ENCODE data around the gene CRB1.

Gene CRB1

GRCh38 chr1:197285526-197286205 lies 17.6 kb downstream of the CRB1 start:
- TF ChIP-seq ZSCAN18 (tag by site-specific recombination; IDR thresholded peaks at IDR 0.05) (no peak), ZNF473 (tag by site-specific recombination; IDR thresholded peaks at IDR 0.05) (no peak), ZNF112 (tag by site-specific recombination; IDR thresholded peaks at IDR 0.05) (no peak), PRDM2 (tag by site-specific recombination; IDR thresholded peaks at IDR 0.05; ENCODE audit: borderline replicate concordance) (no peak), ZNF837 (tag by site-specific recombination; IDR thresholded peaks at IDR 0.05) (no peak), ZNF354C (tag by site-specific recombination; IDR thresholded peaks at IDR 0.05; ENCODE audit: borderline replicate concordance, low read depth) (no peak), PATZ1 (tag by site-specific recombination; IDR thresholded peaks at IDR 0.05) (no peak), KLF7 (tag by site-specific recombination; IDR thresholded peaks at IDR 0.05; ENCODE audit: borderline replicate concordance) (no peak)
- ChIA-PET CTCF (interaction anchor here (0.7 kb wide), 1 partner anchor 164 kb away, joined by 3 read pairs; no protein-coding TSS in a partner anchor), POLR2A (no interaction called here)
- no peak overlapping the region for H3K27ac ChIP-seq (ENCODE audit: extremely low read depth, low read depth, low read length)
- H3K36me3 ChIP-seq (ENCODE audit: control insufficient read depth in 2 of 2, insufficient read depth in 1 of 2, low read length in 2 of 2), result no peaks in the 10 kb centered on the region
- no peak overlapping the region for H3K4me3 ChIP-seq (ENCODE audit: low read depth, low read length)
- H3K4me1 ChIP-seq (ENCODE audit: control insufficient read depth, insufficient read depth, low read length), result no peaks in the 10 kb centered on the region
- H3K9me3 ChIP-seq (ENCODE audit: control insufficient read depth, insufficient read depth, low read depth, low read length), result no peaks in the 10 kb centered on the region

DNA sequence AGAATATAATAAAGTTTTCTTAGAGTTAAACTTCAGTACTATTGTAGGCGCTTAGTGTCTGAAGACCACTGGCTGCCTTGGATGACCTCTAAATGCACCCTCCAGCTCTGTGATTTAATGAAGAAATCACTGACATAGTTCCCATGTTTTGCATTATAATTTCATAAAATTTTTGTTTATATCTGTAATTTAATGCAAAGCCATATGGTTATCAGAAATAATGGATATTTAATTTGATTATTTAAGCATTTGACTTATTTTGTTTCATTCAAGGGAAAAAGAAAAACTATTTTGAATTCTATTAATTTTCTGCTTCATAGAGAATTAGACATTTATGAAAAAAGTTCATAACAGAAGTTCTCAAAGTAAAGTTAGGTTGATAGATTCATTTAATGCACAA lies 18.6 kb downstream of the CRB1 start:
- Histone ChIP-seq H3K27ac (ENCODE audit: extremely low read depth, low read depth, low read length) (no peak overlapping the region), H3K4me1 (ENCODE audit: control insufficient read depth, insufficient read depth, low read length) (no peaks in the 10 kb centered on the region), H3K4me3 (ENCODE audit: low read depth, low read length) (no peak overlapping the region), H3K9me3 (ENCODE audit: control insufficient read depth, insufficient read depth, low read depth, low read length) (no peaks in the 10 kb centered on the region), H3K36me3 (ENCODE audit: control insufficient read depth in 2 of 2, insufficient read depth in 1 of 2, low read length in 2 of 2) (no peaks in the 10 kb centered on the region)
- ChIA-PET POLR2A (no interaction called here), CTCF (no interaction called here)
- TF ChIP-seq ZFP3 (tag by site-specific recombination; IDR thresholded peaks at IDR 0.05; ENCODE audit: low read depth), result no peak
- TF ChIP-seq, protein P1, sequence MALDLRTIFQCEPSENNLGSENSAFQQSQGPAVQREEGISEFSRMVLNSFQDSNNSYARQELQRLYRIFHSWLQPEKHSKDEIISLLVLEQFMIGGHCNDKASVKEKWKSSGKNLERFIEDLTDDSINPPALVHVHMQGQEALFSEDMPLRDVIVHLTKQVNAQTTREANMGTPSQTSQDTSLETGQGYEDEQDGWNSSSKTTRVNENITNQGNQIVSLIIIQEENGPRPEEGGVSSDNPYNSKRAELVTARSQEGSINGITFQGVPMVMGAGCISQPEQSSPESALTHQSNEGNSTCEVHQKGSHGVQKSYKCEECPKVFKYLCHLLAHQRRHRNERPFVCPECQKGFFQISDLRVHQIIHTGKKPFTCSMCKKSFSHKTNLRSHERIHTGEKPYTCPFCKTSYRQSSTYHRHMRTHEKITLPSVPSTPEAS (tag by site-specific recombination; IDR thresholded peaks at IDR 0.05), result no peak
- TF ChIP-seq, protein P2, sequence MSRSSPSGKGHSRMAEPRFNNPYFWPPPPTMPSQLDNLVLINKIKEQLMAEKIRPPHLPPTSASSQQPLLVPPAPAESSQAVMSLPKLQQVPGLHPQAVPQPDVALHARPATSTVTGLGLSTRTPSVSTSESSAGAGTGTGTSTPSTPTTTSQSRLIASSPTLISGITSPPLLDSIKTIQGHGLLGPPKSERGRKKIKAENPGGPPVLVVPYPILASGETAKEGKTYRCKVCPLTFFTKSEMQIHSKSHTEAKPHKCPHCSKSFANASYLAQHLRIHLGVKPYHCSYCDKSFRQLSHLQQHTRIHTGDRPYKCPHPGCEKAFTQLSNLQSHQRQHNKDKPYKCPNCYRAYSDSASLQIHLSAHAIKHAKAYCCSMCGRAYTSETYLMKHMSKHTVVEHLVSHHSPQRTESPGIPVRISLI (tag by site-specific recombination; IDR thresholded peaks at IDR 0.05), result no peak
- no peak for TF ChIP-seq ZNF324 (tag by site-specific recombination; IDR thresholded peaks at IDR 0.05)
- no peak for TF ChIP-seq ZNF48 (tag by site-specific recombination; IDR thresholded peaks at IDR 0.05)
- TF ChIP-seq, protein P3, sequence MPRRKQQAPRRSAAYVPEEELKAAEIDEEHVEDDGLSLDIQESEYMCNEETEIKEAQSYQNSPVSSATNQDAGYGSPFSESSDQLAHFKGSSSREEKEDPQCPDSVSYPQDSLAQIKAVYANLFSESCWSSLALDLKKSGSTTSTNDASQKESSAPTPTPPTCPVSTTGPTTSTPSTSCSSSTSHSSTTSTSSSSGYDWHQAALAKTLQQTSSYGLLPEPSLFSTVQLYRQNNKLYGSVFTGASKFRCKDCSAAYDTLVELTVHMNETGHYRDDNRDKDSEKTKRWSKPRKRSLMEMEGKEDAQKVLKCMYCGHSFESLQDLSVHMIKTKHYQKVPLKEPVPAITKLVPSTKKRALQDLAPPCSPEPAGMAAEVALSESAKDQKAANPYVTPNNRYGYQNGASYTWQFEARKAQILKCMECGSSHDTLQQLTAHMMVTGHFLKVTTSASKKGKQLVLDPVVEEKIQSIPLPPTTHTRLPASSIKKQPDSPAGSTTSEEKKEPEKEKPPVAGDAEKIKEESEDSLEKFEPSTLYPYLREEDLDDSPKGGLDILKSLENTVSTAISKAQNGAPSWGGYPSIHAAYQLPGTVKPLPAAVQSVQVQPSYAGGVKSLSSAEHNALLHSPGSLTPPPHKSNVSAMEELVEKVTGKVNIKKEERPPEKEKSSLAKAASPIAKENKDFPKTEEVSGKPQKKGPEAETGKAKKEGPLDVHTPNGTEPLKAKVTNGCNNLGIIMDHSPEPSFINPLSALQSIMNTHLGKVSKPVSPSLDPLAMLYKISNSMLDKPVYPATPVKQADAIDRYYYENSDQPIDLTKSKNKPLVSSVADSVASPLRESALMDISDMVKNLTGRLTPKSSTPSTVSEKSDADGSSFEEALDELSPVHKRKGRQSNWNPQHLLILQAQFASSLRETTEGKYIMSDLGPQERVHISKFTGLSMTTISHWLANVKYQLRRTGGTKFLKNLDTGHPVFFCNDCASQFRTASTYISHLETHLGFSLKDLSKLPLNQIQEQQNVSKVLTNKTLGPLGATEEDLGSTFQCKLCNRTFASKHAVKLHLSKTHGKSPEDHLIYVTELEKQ (tag by site-specific recombination; IDR thresholded peaks at IDR 0.05; ENCODE audit: borderline replicate concordance), result no peak
- TF ChIP-seq, protein P4, sequence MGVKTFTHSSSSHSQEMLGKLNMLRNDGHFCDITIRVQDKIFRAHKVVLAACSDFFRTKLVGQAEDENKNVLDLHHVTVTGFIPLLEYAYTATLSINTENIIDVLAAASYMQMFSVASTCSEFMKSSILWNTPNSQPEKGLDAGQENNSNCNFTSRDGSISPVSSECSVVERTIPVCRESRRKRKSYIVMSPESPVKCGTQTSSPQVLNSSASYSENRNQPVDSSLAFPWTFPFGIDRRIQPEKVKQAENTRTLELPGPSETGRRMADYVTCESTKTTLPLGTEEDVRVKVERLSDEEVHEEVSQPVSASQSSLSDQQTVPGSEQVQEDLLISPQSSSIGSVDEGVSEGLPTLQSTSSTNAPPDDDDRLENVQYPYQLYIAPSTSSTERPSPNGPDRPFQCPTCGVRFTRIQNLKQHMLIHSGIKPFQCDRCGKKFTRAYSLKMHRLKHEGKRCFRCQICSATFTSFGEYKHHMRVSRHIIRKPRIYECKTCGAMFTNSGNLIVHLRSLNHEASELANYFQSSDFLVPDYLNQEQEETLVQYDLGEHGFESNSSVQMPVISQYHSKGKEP (tag by site-specific recombination; IDR thresholded peaks at IDR 0.05), result no peak
- no peak for TF ChIP-seq IKZF3 (tag by site-specific recombination; IDR thresholded peaks at IDR 0.05)
